Astrocyte (in vitro differentiated cells and primary cell): ENCODE data around the gene MSL1.

Experiments
- CTCF ChIP-seq: IDR thresholded peaks from 2 replicates; pipeline ENCODE4 v1.5.1; 2011; ENCODE audit warnings: low read depth, mild to moderate bottlenecking, inconsistent platforms, low read length, moderate library complexity; ENCODE audit not compliant: insufficient read depth
- EZH2 ChIP-seq: IDR thresholded peaks from 2 replicates; pipeline ENCODE4 v1.6.1; 2012; ENCODE audit warnings: mild to moderate bottlenecking, low read length, inconsistent platforms; ENCODE audit not compliant: insufficient read depth

- no peak for TF ChIP-seq CTCF
- TF ChIP-seq EZH2 = no peak
These were observed 58.3 kb downstream of the MSL1 start for GRCh38 chr17:40179923-40180659.
